HG03521 (cell line): Measurements from ENCODE around the gene POLR2I.

Source experiments
- ATAC-seq: cut with Tn5 transposase; IDR thresholded peaks from one replicate; pipeline ENCODE4 v1.9.1; 2021; ENCODE audit warnings: mild to moderate bottlenecking, moderate library complexity; ENCODE audit not compliant: unreplicated experiment

Gene POLR2I

DNA sequence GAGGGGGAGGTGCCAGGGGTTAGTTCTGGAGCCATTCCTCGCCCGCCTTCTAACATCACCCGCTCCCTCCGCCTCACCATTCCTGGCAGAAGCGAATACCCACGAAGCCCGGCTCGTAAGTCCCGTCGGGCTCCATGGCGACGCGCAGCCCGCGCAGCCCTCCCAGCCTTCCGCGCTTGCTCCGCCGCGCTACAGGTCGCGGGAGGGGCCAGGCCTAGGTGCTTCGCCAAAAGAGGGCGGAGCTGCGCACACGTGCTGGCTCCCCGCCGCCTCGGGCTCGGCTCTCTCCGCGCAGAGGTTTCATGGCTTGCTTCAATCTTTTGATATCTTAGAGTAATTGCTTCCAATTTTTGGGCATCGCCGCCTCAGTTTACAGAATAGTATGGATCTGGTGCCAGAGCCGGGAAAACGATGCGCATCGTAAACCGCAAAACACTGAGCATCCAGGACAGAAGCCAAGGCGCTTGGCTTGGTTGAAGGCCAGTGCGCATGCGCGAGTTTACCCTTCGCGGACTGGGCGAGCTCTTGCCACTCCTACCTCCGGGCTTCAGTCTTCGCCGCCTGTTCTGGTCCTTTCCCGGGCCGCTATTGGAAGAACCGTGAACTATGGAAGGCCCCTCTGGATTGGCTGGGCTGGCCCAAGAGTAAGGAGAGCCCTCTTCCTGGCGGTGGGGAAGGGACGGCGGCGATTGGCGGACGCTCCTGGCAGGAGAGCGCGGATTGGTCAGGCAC, at the start of gene POLR2I:
POLR2I (minus strand) TSS at position 155 of the 732 bp plus-strand sequence; CDS start at position 136, 19 bp downstream.
- peak; percentile 81 for ATAC-seq

DNA sequence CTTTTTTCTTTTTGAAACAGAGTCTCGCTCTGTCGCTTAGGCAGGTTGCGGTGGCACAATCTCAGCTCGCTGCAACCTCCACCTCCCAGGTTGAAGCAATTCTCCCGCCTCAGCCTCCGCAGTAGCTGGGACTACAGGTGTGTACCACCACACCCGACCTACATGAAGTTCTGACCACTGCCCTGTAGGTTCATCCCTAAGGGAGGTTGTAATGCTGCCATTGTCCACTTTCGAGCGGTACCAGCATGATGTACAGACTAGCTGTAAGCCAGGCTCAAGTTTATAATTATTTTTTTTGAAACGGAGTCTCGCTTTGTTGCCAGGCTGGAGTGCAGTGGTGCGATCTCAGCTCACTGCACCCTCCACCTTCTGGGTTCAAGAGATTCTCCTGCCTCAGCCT, 49.1 kb upstream of the POLR2I start:
- no peak for ATAC-seq

DNA sequence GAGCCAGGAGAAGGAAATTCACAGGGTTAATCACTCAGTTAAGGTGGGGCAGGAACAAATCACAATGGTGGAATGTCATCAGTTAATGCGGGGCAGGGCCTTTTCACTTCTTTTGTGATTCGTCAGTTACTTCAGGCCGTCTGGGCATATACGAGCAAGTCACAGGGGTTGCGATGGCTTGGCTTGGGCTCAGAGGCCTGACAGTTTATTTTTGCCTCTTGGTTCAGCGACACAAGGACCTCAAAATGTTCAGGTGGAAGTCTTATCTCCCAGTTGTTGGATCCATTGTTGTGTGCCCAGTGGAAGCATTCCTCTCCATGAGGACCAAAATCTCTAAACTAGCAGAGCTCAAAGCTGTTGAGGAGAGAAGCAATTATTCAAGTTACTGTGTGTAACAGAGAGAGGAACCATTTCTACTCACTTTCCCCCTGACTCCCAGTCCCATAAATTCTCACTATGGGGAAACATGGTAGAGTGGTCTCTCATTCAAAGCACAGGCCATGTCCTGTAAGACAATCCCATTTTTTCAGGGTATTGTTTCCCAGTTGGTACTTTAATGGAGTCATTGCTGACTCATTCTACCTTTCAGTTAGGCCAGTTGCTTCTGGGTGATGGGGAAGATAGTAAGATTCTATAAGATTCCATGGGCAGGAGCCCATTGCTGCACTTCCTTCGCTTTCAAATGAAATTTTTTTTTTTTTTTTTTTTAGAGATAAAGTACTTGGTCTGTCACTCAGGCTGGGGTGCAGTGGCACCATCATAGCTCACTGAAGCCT, 46.3 kb upstream of the POLR2I start:
- ATAC-seq: no peak

DNA sequence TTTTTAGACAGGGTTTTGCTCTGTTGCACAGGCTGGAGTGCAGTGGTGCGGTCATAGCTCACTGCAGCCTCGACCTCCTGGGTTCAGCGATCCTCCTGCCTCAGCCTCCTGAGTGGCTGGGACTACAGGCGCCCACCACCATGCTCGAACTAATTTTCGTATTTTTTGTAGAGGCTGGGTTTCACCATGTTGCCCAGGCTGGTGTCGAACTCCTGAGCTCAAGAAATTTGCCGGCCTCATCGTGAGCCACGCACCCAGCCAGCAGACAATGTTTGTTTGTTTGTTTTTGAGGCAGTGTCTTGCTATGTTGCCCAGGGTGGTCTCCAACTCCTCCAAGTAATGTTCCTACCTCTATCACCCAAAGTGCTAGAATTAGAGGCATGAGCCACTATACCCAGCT, 38.5 kb upstream of the POLR2I start:
- ATAC-seq: no peak

DNA sequence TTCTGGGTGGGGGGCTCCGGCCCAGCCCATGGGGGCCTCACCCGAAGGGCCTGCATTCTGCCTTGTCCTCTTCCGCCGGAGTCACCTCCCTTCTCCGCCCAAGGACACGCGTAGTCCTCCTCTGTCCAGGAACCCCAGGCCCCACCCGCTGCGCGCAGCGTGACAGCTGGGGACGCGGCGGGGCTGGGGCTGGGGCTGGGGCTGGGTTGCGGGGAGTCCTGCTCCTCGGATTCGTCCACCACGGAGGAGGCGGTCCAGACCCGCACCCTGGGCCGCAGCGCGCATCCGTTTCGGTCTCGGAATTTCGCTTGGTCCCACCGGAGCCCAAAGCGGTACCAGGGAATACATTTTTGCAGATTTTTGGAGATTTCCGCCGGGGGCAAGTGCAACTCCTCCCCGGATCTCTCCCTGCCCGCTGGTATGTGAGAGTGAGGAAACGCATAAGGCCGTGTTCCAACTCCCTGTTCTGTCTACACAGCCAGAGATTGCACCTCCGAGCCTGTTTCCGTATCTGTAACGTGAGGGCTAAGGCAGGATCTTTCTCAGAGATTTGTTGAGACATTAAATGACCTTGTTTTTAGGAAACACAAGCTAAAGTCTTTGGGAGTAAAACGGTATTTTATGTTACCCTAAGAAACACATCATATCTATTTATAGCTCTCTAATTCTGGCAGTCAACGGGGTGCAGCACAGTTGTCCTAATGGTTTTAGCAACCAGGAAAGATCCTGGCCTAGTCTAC, 37.8 kb upstream of the POLR2I start, which contains the start of gene COX7A1:
COX7A1 (minus strand) TSS at position 96 of the 740 bp plus-strand sequence; CDS start at position 56, 40 bp downstream.
- no peak for ATAC-seq

DNA sequence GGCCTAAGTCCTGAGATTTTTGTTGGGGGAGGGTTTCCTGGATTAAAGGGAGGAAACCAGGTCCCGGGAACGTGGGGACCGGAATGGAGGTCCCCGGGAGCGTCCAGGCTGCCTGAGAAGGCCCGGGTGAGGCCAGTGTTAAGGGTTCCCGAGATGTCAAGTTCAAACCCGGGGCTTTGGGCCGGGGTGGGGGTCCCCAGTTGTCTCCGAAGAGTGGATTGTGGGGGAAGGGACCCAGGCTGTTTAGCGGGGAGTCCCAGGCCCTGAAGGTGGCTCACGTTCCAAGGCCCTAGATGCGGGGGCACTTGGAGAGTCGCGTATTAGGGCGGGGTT, 37.3 kb upstream of the POLR2I start:
- ATAC-seq: no peak

DNA sequence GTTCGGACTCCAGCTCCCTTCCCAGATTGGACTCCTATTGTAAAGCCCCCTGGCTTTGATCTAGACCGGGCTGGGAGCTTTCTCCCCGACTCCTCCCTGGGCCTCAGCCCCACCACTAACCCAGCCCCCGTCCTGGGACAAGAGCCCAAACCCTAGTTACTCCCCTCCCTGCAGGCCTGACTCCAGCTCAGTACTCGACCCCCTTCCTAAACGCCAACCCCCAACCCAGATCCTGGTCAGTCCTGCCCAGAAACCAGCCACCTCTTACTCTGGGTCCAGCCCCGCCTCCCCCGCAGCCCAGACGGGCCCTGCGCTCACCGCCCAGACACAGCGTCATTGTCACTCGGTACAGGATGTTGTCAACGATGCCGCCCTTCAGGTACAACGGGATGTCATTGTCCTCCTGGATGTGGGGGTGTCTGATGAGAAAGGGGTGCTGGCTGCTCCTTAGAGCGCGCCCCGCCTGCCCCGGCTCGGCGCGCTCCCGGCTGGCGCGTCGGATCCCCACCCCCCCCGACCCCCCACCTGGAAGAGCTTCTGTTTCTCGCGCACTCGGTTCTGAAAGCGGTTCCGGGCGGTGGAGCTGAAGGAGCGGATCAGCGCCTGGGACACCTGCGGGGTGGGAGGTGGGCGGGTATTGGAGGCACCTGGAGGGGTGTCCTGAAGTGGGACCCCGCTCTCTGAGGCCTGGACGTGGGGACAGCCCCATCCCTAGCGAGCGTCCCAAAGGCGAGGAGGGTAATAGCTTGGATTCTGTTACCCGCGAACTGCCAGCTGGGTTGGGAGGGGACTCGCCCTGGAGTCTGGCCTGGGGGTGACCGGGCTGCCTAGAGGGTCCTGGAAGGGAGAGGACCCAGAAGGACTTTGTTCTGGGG, 36.7 kb upstream of the POLR2I start:
- ATAC-seq: no peak

DNA sequence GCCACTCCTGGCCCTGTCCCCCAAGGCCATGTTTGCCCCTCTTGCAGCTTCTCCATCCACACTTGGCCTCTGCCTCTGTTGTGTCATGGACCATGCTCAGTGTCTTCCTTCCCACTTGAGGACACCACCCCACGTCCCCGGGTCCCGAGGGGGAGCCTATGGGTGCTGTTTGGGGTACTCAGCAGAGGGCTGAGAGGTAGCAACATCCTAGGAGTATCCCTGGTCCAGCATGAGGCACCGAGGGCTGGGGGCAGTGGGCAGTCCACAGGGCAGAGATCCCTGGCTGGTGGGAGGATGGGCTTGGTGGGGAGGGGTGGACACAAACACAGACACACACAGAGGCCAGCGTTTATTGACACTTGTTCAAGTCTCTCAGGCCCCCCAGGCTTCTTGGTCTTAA, 35.9 kb upstream of the POLR2I start:
- ATAC-seq: no peak

DNA sequence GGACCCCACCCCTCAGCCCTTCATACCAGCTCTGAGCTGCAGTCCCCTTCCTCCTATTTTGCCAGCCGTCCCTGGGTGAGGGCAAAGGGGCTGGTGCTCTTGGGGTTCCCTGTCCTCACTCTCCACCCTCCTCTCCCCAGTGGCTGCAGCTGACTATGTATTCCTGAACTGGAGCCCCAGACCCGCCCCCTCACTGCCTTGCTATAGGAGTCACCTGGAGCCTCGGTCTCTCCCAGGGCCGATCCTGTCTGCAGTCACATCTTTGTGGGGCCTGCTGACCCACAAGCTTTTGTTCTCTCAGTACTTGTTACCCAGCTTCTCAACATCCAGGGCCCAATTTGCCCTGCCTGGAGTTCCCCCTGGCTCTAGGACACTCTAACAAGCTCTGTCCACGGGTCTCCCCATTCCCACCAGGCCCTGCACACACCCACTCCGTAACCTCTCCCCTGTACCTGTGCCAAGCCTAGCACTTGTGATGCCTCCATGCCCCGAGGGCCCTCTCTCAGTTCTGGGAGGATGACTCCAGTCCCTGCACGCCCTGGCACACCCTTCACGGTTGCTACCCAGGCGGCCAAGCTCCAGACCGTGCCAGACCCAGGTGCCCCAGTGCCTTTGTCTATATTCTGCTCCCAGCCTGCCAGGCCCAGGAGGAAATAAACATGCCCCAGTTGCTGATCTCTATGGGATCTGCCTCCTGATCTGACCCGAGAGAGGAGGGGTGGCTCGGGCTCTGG, 35.2 kb upstream of the POLR2I start:
- ATAC-seq: no peak

DNA sequence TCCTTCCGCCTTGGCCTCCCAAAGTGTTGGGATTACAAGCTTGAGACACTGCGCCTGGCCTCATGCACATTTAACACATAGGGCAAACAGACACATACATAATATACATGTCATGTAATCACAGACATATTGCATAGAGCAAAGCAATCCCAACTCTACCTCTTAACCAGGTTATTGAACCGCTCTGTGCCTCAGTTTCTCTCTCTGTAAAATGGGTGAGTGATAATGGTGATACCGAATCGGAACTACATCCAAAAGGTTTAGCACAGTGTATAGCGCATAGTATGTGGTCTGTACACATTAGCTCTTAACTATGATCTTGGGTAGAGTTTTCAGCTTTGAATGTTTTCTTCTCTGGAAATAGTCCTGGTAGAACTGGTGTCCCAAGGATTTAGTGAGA, 29.9 kb upstream of the POLR2I start:
- ATAC-seq: no peak

DNA sequence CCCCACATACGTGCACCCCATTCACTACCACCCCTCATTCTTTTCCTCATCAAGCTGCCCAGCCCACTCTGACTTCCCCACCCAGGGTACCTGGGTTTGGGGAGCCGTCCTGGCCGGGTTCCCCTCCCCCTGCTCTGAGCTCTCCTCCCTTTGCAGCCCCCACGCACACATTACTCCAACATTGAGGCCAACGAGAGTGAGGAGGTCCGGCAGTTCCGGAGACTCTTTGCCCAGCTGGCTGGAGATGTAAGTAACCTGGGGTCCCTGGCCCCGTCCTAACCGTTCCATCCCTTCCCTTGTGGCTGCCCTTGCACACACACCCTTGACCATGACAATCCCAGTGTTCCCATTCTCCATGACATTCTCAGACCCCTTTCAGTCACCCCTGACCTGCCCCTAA, 27.8 kb upstream of the POLR2I start:
- ATAC-seq: no peak

DNA sequence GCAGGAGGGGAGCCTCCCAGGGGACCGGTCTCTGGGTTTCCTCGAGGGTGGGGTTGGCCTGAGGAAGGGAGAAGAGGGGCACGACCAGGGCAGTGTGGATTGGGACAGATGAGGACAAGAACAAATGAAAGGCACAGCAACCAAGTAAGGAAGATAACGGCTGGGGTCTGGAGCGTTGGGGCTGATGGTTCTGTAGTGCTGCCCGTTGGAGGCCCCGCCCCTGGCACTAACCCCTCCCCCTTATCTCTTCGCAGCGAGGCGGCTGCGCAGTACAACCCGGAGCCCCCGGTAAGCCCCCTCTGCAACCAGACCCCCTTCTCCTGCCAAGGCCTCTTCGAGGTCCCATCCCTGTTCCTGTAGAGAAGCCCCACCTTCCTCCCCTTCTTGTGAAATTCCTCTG, 27.4 kb upstream of the POLR2I start:
- ATAC-seq: no peak

DNA sequence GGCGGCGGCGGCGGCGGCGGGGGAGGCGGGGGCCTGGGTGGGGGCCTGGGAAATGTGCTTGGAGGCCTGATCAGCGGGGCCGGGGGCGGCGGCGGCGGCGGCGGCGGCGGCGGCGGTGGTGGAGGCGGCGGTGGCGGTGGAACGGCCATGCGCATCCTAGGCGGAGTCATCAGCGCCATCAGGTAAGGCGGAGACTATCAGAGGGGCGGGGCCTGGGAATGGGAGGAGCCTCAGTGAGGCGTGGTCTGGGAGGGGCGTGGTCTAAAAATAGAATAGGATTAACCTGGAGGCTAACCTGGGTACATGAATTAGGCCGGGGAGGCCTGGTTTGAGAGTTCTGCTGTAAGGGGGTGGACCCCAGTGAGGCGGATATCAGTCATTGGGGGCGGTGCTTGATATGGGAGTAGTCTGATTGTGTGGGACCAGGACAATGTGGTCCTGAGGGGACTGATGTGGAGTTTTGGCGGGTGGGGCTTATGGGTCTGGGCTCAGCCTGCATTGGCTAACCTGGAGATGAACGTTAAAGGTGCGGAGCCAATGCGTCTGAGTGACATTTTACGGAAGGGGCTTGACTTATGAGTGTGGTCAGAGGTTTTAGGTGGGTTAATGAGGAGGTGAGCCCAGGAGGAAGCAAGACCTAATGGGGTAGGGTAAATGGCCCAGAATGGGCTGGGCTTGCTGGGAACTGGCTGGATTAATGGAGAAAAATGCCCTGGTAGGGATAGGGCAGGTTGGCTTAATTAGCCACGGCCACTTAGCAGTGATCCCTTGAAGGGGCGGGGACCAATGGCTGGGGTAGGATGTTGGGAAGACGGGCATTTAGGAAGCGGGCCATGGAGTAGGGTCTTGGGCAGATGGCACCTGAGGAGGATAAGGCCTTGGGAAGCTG, 26.6 kb upstream of the POLR2I start:
- ATAC-seq: peak; percentile 30

DNA sequence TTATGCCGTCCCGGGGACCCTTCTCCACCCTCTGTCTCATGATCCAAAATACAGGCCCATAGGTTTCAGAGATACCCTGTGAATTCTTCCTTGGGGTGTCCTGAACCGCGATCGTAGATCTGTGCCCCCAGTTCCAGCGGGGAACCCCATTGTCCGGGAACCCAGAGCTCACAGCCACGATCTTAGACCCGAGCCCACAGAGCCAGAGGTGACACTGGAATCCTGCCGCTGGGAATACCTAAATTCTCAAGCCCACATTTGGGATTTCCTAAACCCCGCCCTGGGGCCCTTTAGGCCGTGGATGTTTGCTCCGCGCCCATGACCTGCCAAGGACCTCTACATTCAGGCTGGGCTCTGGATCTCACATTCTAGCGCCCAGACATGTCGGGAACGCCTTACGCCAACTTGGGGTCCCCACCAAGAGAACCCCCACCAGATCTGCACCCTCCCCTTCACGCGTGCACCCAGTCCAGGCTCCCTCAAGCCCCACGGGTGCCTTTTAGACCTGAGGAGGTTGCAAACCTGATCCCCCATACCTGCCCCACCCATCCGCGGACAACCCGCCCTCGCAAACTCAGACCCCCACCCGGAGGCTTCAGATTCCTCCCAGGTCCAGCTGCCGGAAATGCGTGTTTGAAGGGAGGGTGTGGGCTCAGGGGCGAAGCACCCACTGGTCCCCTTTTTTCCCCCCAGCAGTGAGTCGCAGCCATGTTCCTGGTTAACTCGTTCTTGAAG, 25.8 kb upstream of the POLR2I start:
- ATAC-seq: no peak

DNA sequence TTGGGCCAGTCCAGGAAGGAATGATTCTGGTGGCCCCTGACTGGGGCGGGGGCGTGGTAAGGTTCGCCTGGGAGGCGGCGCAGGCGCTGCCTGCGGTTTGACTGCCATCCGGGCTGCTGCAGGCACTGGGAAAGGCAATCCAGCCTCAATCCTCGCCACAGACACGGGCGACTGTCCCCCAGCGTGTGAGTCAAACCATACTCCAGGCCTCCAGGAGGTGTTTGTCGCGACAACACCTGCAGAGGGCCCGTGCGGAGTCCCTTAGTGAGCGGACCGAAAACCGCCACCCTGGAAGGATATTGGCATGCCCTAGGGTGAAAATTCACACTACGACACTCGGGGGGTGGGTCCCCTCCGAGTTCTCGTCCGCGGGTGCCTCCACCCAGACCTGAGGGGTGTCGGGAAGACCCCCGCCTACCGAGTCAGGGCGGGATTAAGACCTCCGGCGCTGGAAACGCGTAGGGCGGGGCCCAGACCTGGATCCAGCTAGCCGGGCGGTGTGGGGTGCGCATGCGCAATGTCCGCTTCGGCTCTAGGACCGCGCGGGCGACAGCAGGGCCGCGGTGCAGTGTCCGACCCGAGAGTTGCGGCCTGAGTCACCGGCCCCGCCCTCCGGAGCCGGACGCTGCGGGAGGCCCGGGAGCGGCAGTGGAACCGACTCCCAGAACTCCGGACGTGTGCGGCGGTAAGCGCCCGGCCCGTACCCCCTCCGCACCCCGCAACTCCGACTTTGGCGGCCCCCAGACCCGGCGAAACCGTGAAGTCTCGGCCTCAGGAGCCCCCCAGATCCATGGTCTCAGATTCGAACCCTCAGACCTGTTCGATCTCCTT, 25.0 kb upstream of the POLR2I start, which contains the start of gene CAPNS1:
CAPNS1 (plus strand) TSS at position 594 of the 831 bp plus-strand sequence. CDS start 946 bp downstream, outside the sequence.
- peak; percentile 85 for ATAC-seq

DNA sequence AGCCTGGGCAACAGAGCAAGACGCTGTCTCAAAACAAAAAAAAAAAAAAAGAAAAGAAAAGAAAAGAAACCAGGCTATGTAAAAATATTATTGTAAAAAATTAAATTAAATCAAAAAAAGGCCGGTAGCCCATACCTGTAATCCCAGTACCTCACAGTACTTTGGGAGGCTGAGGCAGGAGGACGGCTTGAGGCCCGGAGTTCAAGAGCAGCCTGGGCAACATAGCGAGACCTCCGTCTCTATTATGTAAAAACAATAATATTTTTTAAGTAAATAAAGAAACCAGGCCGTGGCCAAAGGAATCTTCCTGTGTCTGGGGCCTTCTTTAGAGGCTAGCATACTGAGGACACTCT, 24.4 kb upstream of the POLR2I start:
- no peak for ATAC-seq

DNA sequence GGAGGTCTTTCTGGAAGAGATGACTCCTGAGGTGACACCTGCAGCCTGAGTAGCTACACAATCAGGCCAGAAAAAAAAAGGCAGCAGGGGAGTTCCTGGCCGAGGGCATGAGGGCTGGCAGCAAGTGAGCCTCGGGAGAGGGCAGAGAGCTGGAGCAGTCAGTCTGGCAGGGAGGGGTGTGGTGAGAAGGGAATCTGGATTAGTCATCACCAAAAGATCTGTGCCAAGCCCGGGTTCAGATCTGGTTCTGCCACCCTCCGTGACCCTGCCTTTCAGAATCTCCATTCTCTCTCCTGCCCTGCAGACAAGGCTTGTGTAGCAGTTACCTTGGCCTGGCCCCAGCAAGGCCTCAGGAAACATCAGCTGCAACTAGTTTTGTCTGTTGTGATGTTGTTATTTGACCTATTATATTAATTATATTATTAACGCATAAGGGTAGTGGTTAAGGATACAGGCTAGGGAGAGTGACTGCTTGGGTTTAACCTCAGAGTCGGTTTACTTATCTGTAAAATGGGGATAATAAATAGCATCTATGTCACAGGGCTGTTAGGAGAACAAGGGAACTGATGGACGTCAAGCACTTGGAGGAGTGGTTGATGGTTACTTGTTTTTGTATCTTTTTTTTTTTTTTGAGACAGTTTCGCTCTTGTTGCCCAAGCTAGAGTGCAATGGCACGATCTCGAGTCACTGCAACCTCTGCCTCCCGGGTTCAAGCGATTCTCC, 22.4 kb upstream of the POLR2I start:
- ATAC-seq: no peak
